IPS DF 4.7 (cell line): Measurements from ENCODE around the gene MTLN.
"Not testable (repeated sequence)": the region's sequence is repeated elsewhere in the genome, so short reads cannot be mapped to it uniquely, and the experiment has no call there.

Experiments
- DNase-seq: peaks from one replicate; pipeline ENCODE4 v3.0.0-alpha.2; 2013; ENCODE audit warnings: low spot score; ENCODE audit errors: extremely low read depth

Gene MTLN

DNA sequence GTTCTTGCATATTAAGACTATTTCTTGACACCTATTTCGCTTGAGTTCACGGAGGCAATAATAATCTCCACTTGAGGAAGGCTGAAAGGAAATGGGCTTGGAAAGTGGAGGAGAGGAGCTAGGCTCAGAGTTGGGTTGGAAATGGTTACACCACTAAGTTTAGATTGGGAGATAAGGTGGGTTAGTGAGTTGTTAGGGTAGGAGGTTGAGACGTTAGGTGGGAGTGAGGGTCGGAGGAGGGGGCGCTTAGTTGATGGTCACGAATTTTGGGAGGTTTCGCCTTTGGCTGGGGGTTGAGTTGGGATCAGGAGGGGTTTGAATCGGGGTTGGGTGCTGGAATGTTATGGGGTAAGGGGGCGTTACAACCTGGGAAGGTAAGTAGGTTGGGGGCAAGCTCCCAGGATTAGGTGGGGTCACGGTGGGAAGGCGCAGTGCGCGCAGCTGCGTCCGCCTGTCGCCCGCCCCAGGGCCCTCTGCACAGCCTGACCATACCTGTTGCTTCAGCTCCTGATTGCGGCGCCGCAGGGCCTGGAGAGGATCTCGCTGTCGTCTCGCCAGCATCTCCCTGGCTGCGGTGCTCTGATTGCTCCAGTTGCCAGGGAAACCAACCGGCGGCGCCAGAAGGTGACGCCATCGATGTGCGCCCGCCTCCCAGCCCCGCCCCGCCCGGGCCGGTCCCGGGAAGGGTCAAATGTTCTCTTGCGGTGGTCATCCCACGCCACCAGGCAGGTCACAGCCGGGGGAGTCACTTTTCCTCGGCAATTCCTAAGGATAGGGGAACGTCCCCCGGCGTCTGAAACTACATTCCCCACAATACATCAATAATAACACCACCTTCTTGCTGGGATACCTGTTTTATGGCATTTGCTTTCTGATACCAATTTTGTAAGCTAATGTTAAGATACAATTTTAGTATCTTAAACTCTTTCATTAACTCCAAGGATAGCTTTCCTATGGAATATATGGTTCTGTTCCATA, 7.7 kb downstream of the MTLN start, which contains the start of gene NPHP1:
Gene NPHP1, minus strand, starts transcription at position 606 of the 978 bp plus-strand sequence. Its CDS starts 45 bp downstream, at position 561.
- no peak for DNase-seq

DNA sequence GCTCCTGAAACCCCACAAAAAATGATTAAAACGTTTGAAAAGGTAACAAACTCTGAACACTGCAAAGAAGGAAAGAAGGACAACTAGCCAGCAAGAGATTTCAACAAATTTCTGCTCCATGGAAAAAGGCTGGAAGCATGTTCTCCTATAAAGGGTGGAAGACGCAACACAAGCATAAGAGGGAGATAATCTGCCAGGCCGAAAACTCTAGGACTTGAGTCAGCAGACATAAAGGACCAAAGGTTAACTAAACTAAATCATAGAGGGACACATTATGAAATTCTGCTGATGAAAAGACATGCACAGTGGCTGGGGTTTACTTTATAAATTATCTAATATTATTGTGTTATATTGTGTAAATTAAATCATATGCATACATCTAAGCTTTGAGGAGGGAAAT, 14.3 kb downstream of the MTLN start:
- no peak for DNase-seq

DNA sequence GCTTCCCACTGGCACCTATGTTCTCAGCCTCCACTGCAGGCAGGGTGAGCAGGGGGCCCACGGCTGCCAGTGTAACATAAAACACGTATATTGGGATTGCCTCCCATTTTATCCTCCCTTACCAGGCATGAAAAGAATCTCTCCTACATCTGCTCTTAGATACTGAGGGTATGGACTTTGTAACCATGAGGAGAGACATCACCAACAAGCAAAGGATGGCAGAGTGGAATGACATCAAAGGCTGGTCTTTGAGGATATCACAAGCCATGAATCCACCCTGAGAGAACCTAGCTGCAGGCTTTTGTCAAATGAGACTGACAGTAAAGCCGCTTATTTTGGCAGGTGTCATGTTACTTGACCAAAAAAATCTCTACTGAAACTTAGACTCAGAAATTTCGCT, 14.9 kb downstream of the MTLN start:
- no peak for DNase-seq

DNA sequence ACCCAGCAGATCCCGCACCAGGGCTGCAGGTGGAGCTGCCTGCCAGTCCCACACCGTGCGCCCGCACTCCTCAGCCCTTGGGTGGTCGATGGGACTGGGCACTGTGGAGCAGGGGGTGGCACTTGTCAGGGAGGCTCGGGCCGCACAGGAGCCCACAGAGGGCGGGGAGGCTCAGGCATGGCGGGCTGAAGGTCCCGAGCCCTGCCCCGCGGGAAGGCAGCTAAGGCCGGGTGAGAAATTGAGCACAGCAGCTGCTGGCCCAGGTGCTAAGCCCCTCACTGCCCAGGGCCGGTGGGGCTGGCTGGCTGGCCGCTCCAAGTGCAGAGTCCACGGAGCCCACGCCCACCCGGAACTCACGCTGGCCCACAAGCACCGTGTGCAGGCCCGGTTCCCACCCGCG, 22.2 kb downstream of the MTLN start:
- DNase-seq = not testable (repeated sequence)

DNA sequence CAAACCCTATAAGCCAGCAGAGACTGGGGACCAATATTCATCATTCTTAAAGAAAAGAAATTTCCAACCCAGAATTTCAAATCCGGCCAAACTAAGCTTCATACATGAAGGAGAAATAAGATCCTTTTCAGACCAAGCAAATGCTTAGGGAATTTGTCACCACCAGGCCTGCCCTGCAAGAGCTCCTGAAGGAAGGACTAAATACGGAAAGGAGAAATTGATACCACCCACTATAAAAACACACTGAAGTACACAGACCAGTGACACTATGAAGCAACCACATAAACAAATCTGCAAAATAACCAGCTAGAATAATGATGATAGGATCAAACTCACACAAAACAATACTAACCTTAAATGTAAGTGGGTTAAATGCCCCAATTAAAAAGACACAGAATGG, 29.9 kb downstream of the MTLN start:
- DNase-seq = no peak

DNA sequence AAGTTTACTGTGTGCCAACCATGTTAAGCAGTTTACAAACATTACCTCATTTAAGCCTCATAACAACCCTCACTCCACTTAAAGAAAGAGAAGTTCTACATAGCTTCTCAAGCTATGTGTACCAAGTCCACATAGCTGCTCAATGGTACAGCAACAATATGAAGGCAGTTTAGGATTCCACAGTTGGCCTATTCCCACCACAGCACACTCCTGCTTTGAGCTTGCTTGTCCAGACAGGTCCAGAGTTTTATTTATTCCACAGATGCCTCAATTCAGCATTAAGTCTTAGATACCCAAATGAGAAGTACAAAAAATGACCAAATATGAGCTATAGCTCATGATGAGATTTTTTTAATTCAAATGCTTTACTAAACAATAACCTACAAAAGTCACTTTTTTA, 32.3 kb downstream of the MTLN start:
- DNase-seq = no peak

DNA sequence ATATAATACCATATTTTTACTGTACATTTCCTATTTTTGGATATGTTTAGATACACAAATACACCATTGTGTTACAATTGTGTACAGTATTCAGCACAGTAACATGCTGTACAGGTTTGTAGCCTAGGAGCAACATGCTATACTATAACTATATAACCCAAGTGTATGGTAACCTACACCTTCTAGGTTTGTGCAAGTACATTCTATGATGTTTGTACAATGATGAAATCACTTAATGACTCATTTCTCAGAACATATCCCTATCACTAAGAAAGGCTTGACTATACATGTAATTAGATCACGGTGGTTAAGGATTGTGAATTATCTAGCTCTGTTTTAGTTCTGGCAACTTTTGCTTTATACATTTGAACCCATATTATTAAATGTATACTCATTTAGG, 38.8 kb downstream of the MTLN start:
- no peak for DNase-seq

DNA sequence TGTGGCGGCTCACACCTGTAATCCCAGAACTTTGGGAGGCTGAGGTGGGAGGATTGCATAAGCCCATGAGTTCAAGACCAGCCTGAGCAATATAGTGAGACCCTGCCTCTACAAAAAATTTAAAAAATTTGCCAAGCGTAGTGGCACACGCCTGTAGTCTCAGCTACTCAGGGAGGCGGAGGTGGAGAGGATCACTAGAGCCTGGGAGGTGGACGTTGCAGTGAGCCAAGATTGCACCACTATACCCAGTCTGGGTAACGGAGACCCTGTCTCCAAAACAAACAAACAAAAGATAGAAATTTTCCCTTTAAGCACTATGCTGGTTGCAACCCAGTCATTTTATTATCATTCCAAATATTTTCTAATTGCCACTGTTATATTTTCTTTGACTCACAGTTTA, 39.8 kb downstream of the MTLN start:
- DNase-seq = no peak

DNA sequence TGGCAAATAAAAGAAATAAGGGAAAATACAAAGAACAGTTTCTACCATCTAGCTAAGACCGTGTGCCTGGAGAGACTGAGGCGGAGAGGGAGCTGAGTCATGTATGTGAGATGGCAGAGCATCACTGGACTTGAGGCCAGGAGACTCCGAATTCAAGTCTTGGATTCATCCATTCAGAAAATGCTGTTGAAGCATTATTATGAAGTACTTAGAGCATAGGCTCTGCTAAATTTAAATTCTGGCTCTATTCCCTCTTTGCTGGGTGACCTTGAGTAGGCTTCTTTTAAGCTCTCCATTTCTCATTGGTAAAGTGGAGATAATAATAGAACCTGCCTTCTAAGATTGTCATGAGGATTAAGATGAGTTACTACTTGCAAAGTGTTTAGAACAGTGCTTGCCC, 42.2 kb downstream of the MTLN start:
- no peak for DNase-seq

DNA sequence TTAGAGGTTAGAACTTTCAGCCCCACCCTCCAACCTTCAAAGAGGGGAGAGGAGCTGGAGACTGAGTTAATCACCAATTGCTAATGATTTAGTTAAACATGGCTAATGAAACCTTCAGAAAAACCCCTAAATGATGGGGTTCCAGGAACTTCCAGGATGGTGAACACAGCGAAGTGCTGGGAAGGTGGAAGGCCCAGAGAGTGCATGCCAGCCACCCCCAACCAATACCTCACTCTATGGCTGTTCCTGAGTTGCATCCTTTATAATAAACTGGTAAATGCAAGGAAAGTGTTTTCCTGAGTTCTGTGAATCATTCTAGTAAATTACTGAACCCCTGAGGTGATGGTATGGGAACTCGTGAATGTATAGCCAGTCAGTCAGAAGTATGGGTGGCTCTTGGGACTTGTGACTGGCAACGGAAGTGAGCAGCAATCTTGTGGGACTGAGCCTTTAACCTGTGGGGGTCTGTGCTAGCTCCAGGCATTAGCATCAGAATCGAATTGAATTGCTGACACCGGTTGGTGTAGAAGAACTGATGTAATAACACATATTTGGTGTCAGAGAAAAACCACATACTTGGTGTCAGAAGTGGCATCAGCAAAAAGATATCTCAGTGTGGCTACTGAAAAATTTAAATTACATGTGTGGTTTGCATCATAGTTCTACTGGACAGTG, 44.9 kb downstream of the MTLN start:
- peak; percentile 16 for DNase-seq

DNA sequence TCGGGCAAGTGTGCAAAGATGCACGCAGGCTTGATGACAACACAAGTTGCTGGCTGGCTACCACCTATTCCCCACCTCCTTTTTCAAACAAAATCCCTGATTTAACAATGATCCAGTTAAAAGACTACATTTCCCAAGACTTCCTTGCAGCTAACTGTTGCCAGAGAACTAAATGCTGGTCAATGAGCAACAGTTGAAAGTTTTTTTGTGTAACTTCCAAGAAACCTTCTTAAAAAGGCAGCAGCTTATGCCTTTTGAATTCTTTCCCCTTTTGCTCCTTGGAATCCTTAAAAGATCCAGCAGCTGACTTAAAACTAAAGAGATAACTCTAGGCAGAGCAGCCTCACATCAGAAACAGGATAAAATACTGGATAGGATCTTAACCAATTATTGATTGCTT, 46.1 kb downstream of the MTLN start:
- DNase-seq = no peak
